Colon (tissue), 2 donors: Measurements from ENCODE around the gene FBXL17.
"Not testable (repeated sequence)": the region's sequence is repeated elsewhere in the genome, so short reads cannot be mapped to it uniquely, and the experiment has no call there.

Experiments
- FAIRE-seq: peaks from 2 replicates; lab custom pipeline; 2012; peaks lifted over from hg19 to GRCh38; lab: Jason Lieb, UNC
- donor health status: control.
- donor health status: control.

Gene FBXL17

DNA sequence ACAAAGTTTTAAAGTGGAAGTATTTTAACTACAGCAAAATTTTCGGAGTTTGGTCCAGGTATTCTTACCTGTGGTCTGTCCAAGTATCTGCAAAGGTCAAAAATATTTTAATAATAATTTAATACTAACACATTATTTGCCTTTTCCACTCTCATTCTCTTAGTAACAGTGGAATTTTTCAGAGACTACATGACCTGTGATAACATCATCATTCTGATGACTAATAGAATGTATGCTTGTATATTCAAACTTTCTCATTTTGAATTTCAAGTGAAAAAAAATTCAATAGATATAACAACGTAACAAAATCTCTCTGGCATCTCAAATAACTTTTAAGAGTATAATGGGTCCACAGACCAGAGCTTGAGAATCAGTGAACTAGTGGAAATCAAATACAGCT, 78.3 kb downstream of the FBXL17 start:
- no peak for FAIRE-seq

- no peak for FAIRE-seq
These were observed 78.8 kb downstream of the FBXL17 start for GRCh38 chr5:108303086-108303485.

DNA sequence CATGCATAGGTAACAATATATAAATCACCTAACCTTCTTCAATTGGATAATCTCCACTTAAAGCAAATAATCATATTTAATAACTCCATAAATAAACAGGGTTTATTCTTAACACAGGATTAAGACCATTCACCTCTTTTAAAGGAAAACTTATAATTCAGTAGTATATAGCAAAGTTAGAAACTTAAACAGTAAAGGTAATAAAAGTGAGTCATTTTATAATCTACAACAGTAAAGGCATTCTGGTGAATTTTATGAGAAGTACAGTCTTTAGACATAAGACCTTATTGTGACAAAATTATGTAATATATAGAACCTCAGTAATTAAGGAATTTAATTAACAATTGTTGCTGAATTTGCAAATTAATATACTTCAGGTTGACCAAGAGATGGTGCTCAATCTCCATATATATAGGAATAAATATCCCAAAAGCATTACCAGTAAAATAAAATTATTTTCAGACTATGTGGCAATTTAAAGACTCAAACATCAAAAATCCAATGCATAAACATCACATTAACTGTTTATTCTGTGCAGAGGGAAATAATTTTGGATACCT, 84.8 kb downstream of the FBXL17 start:
- FAIRE-seq: peak; percentile 90

GRCh38 chr5:108295578-108296368, 86.1 kb downstream of the FBXL17 start:
- no peak for FAIRE-seq

GRCh38 chr5:108280960-108281569, 100.8 kb downstream of the FBXL17 start:
- no peak for FAIRE-seq

GRCh38 chr5:108280248-108280647, 101.7 kb downstream of the FBXL17 start:
- FAIRE-seq: no peak

- no peak for FAIRE-seq
These were observed 103.3 kb downstream of the FBXL17 start for GRCh38 chr5:108278285-108279240.

- peak; percentile 45 for FAIRE-seq
These were observed 105.5 kb downstream of the FBXL17 start for GRCh38 chr5:108276187-108277050.

GRCh38 chr5:108274080-108274479, 107.8 kb downstream of the FBXL17 start:
- FAIRE-seq: not testable (repeated sequence)

GRCh38 chr5:108271127-108271526, 110.8 kb downstream of the FBXL17 start:
- FAIRE-seq: no peak

- no peak for FAIRE-seq
These were observed 115.7 kb downstream of the FBXL17 start for GRCh38 chr5:108266242-108266641.

DNA sequence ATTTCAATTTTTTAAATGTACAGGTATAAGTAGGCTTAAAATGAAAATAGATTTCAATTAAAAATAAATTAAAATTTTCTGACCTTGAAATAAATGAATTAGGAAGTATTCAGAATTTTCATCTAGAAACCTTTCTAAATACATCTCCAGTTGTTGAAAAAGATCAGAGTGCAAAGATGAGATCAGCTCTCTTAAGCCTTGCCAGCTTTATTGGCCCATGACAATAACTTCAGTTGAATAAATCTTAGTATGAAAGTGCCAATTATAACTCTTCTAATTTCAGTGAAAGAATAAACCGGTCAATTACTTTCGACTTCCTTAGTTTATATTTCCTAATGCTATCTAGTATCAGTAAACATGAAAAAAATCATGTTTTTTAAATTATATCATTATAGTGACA, 117.4 kb downstream of the FBXL17 start:
- FAIRE-seq: no peak

GRCh38 chr5:108263338-108263737, 118.6 kb downstream of the FBXL17 start:
- FAIRE-seq: no peak

GRCh38 chr5:108260858-108261170, 121.1 kb downstream of the FBXL17 start:
- peak; percentile 76 for FAIRE-seq

DNA sequence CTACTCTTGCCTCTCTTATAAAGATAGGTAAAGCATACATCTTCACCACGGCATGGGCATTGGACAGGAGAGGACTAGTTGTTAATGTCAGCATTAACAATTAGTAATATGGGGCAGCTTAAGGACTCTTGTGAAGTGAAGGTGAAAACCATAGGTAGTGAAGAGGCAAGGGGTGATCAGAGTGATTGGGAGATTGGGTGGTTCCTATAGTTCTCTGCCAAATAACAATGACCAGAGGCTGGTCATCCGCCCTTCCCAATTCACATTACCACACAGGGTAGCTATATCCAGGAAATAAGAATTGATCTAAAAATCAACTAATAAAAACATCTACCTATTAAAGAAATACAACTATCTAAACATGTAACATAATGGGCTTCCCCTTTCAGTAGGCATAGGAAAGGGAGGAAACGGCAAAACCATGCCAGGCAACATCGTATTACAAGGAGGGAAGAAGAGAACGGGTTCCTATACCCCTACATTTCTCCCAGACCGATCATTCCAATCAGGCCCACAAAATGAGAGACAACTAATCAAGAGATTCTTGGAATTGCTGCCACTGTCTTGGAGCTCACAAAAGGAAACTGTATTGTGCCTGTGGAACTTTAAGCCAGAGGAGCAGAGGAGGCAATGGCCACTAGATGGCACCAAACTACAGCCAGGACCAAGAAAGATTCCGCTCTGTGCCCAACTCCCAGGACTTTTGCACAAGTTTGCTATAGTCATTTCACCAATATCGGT, 121.6 kb downstream of the FBXL17 start:
- FAIRE-seq: peak; percentile 43

DNA sequence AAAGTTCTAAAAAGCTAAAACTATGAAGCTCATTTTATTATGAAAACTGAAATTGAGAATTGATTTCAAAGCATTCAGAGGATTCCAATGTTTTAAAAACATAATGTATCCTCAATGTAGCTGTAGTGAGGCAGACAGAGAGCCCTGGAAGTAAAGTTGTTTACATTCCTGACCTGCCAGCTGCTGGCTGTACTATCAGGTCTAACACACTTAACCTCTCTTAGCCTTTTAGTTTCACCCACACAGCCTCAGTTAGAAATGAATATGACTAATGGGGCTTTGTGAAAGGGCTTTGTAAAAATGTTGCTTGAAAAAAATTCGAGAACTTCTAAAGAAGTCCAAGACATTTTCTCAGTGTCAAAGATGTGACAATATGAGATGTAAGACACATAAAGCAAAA, 122.6 kb downstream of the FBXL17 start:
- FAIRE-seq: no peak

GRCh38 chr5:108257996-108258395, 123.9 kb downstream of the FBXL17 start:
- no peak for FAIRE-seq

- FAIRE-seq: no peak
These were observed 126.4 kb downstream of the FBXL17 start for GRCh38 chr5:108255468-108255867.

DNA sequence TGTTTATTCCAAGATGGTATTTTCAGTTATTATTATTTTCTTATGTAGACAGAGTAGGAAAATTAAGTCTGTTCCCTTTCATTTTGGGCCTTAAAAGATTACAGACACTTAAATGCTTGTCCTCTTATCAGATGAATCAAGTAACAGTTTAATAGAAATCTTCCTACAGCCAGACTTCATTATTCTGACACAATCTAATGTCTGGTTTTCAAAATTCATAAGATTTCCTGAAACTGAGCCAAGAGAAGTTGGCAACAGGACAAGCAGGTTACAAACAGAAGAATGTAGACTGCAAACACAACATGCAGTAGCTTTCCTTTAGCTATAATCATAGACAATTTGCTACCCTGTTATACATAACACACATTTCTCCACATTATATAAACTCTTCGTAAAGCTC, 130.5 kb downstream of the FBXL17 start:
- FAIRE-seq: no peak

DNA sequence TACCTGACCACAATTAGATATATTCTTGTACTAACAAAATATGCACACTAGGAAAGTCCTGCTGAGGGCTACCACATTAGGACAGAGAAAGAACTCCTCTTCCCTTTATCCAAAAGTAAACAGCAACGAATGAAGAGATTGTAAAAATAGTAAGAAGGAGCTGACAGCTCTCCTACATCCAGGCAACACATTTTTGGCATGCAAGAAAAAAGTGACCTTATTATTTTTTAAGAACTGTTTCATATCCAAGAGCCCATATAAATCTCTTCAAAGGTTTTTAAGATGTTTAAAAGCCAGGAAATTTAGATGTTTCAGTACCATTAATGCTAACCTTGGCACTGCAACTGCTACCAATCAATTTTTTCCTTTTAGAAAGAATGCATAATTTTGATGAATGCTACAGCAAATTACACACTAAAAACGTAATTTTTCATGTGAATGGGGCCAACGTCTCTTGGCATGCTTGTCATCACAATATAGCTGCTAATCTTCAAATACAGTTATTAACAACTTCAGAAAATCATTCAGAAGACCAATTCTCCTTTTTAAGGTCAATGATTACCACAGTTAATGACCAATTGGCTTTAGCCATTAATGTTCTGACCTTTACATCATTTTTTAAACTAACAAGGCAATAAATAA, 132.0 kb downstream of the FBXL17 start:
- no peak for FAIRE-seq
